ENCODE measurements around the gene ZNF320.
"Not testable (repeated sequence)": the region's sequence is repeated elsewhere in the genome, so short reads cannot be mapped to it uniquely, and the experiment has no call there.

The ZNF320 gene

DNA sequence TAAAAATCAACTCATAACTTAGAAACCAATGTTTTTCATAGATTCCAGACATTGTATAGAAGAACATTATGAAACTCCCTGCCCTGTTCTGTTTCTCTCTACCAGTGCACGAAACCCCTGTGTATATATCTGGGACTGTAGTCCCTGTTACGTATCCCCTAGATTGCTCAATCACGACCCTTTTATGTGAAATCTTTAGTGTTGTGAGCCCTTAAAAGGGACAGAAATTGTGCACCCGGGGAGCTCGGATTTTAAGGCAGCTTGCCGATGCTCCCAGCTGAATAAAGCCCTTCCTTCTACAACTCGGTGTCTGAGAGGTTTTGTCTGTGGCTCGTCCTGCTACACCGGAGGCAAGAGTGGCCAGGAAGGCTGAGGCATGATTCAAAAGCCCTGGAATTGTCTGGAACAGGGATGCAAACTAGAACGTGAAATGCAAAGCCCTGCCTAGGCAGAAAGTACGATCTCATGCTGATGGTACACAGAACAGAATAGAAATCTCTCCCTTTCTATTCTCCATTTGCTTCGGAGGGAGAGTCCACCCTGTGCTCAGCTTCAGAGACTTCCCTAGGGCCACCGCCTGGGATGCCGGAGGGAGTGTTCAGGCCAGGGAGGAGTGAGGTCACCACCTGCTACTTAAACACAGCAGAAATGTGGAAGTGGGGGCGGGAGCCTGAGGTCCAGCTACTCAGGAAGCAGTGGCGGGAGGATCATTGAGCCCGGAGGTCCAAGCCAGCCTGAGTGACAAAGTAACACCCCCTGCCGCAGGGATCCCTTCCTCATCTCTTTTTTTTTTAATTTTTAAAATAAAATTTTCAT lies 26.6 kb upstream of the ZNF320 start:
- peak overlapping the region; percentile 42; the same call in 1 of the 2 replicates for H3K4me3 ChIP-seq (ENCODE audit: low read depth, low read length)
- TF ChIP-seq, protein P1, sequence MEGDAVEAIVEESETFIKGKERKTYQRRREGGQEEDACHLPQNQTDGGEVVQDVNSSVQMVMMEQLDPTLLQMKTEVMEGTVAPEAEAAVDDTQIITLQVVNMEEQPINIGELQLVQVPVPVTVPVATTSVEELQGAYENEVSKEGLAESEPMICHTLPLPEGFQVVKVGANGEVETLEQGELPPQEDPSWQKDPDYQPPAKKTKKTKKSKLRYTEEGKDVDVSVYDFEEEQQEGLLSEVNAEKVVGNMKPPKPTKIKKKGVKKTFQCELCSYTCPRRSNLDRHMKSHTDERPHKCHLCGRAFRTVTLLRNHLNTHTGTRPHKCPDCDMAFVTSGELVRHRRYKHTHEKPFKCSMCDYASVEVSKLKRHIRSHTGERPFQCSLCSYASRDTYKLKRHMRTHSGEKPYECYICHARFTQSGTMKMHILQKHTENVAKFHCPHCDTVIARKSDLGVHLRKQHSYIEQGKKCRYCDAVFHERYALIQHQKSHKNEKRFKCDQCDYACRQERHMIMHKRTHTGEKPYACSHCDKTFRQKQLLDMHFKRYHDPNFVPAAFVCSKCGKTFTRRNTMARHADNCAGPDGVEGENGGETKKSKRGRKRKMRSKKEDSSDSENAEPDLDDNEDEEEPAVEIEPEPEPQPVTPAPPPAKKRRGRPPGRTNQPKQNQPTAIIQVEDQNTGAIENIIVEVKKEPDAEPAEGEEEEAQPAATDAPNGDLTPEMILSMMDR (IDR thresholded peaks at IDR 0.05; ENCODE audit: low read depth, low read length, missing control alignments) = no peak
- DNase-seq (ENCODE audit: low read depth) = no peak

DNA sequence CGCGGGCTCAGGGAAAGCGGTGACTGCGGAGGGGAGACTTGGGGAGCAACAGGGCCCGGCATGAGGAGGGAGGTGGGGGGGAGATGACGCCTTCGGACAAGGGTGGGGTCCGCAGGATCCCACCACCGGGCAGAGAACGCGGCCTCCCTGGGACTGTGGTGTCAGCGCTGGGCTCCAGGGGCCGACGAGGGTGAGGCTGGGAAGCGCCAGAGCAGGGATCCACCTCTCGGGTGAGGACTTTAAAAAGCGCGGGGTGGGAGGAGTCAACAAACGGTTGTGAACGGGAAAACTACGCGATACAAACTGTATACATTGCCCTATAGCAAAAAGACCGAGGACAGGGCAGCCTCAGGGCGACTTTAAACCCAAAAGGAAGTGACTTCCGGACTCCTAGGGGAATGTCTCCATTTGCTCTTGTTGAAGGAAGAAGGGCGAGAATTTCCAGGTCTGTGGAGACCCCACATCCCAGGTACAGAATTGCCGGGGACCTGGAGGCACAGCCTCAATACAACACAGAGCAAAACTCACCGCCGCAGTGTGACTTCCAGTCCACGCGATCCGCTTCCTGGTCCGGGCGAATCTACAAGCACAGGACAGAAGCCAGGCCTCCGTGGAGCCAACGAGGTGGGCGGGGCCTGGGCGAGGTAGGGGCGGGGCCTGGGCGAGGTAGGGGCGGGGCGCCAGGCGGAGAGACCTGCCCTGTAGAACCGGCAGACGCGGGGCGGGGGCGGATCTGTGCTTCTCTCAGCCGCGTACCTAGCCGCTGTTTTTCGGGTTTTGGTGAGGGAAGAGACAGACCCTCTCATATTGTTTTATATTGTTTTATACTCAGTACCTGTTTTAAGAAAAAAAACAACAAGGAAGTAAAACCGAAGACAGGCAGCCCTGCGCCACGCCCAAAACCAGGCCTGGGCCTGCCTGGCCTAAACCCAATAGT lies 25.7 kb upstream of the ZNF320 start, which contains the start of gene ZNF888:
ZNF888 (minus strand) TSS at position 588 of the 937 bp plus-strand sequence. CDS start 5,555 bp downstream, outside the sequence.
- peak; percentile 38 for DNase-seq (ENCODE audit: low read depth)
- peak within 1 kb of the TSS; percentile 76 for H3K4me3 ChIP-seq (ENCODE audit: low read depth, low read length)
- TF ChIP-seq, protein P1 (IDR thresholded peaks at IDR 0.05; ENCODE audit: low read depth, low read length, missing control alignments) = no peak

DNA sequence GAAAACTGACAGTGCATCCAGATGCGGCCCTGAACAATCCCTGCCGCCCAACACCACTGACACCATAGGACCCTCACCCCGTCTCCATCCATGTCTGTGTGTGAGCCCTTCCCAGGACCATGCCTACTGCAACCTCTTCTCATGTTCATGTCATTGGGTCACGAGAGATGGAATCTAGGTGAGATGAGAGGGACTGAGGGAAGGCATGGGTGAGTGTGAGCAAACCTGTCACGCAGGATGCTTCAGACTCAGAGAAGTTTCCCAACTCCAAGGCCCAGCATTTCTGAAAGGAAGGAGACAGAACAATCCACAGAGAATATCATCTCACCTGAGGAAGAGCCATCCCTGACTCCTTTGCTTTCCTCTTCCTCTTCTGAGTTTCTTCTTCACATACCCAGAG lies 20.1 kb upstream of the ZNF320 start:
- DNase-seq (ENCODE audit: low read depth) = no peak
- H3K4me3 ChIP-seq (ENCODE audit: low read depth, low read length) = no peak overlapping the region
- TF ChIP-seq, protein P1 (IDR thresholded peaks at IDR 0.05; ENCODE audit: low read depth, low read length, missing control alignments) = no peak

DNA sequence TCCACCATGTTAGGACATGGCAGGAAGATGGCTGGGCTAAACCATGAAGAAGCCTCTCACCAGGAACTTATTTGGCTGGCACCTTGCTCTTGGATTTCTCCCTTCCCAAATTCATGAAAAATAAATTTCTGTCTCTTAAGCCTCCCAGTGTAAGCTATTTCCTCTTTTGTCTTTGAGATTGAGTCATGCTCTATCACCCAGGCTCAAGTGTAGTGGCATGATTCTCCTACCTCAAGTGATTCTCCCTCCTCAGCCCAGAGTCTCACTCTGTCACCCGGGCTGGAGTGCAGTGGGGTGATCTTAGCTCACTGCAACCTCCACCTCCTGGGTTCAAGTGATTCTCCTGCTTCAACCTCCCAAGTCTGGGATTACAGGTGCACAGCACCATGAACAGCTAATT lies 13.2 kb upstream of the ZNF320 start:
- DNase-seq (ENCODE audit: low read depth) = no peak
- H3K4me3 ChIP-seq (ENCODE audit: low read depth, low read length) = no peak overlapping the region
- TF ChIP-seq, protein P1 (IDR thresholded peaks at IDR 0.05; ENCODE audit: low read depth, low read length, missing control alignments) = no peak

DNA sequence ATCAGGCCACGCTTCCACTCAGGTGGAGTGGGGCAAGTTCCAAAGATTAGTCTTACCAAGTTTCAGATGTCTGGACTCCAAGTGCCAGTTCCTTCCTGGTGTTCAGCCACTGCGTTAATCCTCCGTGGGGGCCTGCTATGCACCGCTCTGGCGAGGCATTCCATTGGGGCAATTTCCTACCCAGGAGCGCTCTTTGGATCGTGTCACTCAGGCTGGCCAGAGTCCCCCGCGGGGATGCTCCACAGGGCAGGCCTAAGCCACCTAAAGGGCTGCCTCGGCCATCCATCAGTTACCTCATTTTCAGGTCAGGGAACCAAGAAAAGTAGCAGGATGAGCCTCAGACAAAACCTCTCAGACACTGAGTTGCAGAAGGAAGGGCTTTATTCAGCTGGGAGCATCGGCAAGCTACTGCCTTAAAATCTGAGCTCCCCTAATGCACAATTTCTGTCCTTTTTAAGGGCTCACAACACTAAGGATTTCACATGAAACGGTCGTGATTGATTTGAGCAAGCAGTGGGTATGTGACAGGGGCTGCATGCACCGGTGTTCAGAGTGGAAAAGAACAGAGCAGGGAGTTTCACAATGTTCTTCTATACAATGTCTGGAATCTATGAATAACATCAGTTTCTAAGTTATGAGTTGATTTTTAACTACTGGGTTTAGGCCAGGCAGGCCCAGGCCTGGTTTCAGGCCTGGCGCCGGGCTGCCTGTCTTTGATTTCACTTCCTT lies 6.8 kb upstream of the ZNF320 start:
- DNase-seq (ENCODE audit: low read depth) = not testable (repeated sequence)

DNA sequence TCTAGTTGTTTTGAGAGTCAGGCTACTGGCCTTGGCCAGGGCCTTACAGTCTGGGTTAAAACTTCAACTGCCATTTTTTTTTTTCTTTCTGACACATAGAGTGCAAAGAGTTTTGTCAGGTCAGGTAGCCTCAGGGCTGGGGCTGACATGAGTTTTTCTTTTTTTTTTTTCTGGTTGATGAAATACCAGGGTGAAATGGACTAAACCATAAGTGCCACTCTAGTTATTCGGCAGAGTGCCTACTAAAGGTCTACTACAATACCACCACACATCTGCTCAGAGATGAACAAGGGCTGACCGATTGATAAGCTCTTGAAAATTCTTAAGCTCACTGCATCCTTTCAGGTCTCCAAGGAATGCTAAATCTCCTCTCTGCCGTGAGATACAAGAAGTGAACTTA lies 4.4 kb upstream of the ZNF320 start:
- TF ChIP-seq, protein P1 (IDR thresholded peaks at IDR 0.05; ENCODE audit: low read depth, low read length, missing control alignments) = no peak
- no peak for DNase-seq (ENCODE audit: low read depth)
- no peak overlapping the region for H3K4me3 ChIP-seq (ENCODE audit: low read depth, low read length)

More for the DNA sequence above, 6.8 kb upstream of the ZNF320 start:
- not testable (repeated sequence) for H3K4me3 ChIP-seq (ENCODE audit: low read depth, low read length)

DNA sequence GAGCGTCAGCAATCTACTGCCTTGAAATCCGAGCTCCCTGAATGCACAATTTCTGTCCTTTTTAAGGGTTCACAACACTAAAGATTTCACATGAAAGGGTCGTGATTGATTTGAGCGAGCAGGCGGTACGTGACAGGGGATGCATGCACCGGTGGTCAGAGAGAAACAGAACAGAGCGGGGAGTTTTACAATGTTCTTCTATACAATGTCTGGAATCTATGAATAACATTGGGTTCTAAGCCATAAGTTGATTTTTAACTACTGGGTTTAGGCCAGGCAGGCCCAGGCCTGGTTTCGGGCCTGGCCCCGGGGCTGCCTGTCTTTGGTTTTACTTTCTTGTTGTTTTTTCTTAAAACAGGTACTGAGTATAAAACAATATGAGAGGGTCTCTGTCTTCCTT lies 1.2 kb upstream of the ZNF320 start:
- not testable (repeated sequence) for H3K4me3 ChIP-seq (ENCODE audit: low read depth, low read length); DNase-seq (ENCODE audit: low read depth)

Data from GM12864 (cell line).